Measurements from ENCODE around the gene ZBTB46. TPM values are rescaled to one million over a fixed set of nuclear protein-coding genes. Genes with fewer than 3 reads are reported as not detected.

The ZBTB46 gene
- total RNA-seq, 4 donors from 2014 or later: 11.5 to 20.4 (median 12.6) TPM

GRCh38 chr20:63750807-63751470 is 80.1 kb downstream of the ZBTB46 start:
- Histone ChIP-seq H3K27me3 (no peaks in the 10 kb centered on the region), H3K4me1 (no peaks in the 10 kb centered on the region), H3K4me3 (no peak overlapping the region), H3K9me3 (no peaks in the 10 kb centered on the region), H3K27ac (no peak overlapping the region), H3K36me3 (peaks cover 0 to 33% (median 0%) of the 10 kb centered on the region in 3 donors)
- TF ChIP-seq EP300 (IDR thresholded peaks at IDR 0.05) (no peak), CTCF (IDR thresholded peaks at IDR 0.05) (no peak), POLR2A (IDR thresholded peaks at IDR 0.05) (no peak)
- no peak for DNase-seq (ENCODE audit: low spot score in 2 of 2)
- WGBS, 2 donors: 67 to 71% methylated on average over 24 to 25 of the region's 26 CpGs

- Histone ChIP-seq H3K9me3 (no peaks in the 10 kb centered on the region), H3K4me3 (no peak overlapping the region), H3K27me3 (no peaks in the 10 kb centered on the region), H3K27ac (no peak overlapping the region), H3K36me3 (peaks cover 0 to 43% (median 0%) of the 10 kb centered on the region in 3 donors), H3K4me1 (peaks cover 0 to 9% (median 0%) of the 10 kb centered on the region in 4 donors)
- DNase-seq (ENCODE audit: low spot score in 2 of 2): no peak
- TF ChIP-seq POLR2A (IDR thresholded peaks at IDR 0.05) (no peak), CTCF (IDR thresholded peaks at IDR 0.05) (no peak), EP300 (IDR thresholded peaks at IDR 0.05) (no peak)
- 89 to 94% methylated on average over 16 of the region's 16 CpGs for WGBS, 2 donors
These were observed 81.2 kb downstream of the ZBTB46 start for GRCh38 chr20:63749597-63750508.

GRCh38 chr20:63748934-63749270 is 82.2 kb downstream of the ZBTB46 start:
- no peak overlapping the region for H3K27ac ChIP-seq
- WGBS, 2 donors: 88 to 90% methylated on average over 11 of the region's 11 CpGs
- no peak for DNase-seq (ENCODE audit: low spot score in 2 of 2)

GRCh38 chr20:63748070-63748933 is 82.8 kb downstream of the ZBTB46 start:
- TF ChIP-seq EP300 (IDR thresholded peaks at IDR 0.05) (no peak), CTCF (IDR thresholded peaks at IDR 0.05) (no peak), POLR2A (IDR thresholded peaks at IDR 0.05) (no peak)
- H3K27me3 ChIP-seq: no peaks in the 10 kb centered on the region
- no peaks in the 10 kb centered on the region for H3K9me3 ChIP-seq
- H3K4me1 ChIP-seq: peaks cover 0 to 14% (median 0%) of the 10 kb centered on the region in 4 donors
- H3K27ac ChIP-seq: no peak overlapping the region
- H3K4me3 ChIP-seq: no peak overlapping the region
- WGBS, 2 donors: 66 to 75% methylated on average over 14 to 16 of the region's 20 CpGs
- peaks cover 0 to 49% (median 0%) of the 10 kb centered on the region in 3 donors for H3K36me3 ChIP-seq
- no peak for DNase-seq (ENCODE audit: low spot score in 2 of 2)

More at GRCh38 chr20:63748934-63749270, 82.2 kb downstream of the ZBTB46 start:
- H3K4me1 ChIP-seq: peaks cover 0 to 14% (median 0%) of the 10 kb centered on the region in 4 donors
- no peak for TF ChIP-seq EP300 (IDR thresholded peaks at IDR 0.05)
- TF ChIP-seq CTCF (IDR thresholded peaks at IDR 0.05): no peak
- no peak for TF ChIP-seq POLR2A (IDR thresholded peaks at IDR 0.05)
- H3K36me3 ChIP-seq: peaks cover 0 to 44% (median 0%) of the 10 kb centered on the region in 3 donors
- H3K4me3 ChIP-seq: no peak overlapping the region
- H3K27me3 ChIP-seq: no peaks in the 10 kb centered on the region
- no peaks in the 10 kb centered on the region for H3K9me3 ChIP-seq

All from tibial nerve (tissue), 4 donors.